CD4-positive, alpha-beta T cell treated with Interleukin-15 for 1 hour (primary cell): ENCODE results near the gene FHIT.

Experiments used
- DNase-seq: peaks from one replicate; pipeline ENCODE4 v3.0.0-alpha.2; 2020

The FHIT gene

DNA sequence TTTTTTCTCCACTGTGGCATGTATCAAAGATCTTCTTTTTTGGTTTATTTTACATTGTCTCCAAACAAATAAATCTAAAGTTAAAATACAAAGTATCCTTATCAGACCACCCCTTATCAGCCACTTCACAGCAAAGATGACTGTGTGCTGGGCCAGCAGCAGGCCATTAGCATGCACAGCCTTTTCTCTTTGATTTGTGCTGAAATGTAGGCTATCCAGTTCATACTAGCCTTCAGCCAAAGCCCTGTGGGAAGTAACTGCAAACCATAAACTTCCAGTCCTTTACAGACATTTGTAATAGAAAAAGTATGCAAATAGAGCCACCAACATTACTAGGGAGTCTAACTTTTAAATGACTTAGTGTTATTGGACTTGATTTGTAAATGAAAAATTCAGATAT lies 816.3 kb downstream of the FHIT start:
- no peak for DNase-seq

DNA sequence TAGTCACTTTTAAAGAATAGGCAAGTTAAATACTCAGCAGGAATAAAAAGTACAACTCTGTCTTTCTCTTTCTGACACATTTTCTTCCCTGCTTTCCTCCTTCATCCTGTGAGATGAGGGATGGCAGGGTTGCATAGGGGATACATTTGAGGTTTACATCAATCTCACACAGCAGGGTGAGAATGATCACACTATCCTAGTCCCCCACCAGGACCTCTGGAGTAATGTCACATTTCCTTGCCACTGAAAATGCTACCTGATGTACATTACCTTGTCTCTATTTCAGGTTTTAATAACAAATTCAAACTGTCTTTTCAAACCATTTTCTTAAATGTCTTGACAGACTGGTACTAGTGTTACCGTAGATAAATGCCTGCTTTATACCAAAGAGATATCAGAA lies 816.9 kb downstream of the FHIT start:
- no peak for DNase-seq

DNA sequence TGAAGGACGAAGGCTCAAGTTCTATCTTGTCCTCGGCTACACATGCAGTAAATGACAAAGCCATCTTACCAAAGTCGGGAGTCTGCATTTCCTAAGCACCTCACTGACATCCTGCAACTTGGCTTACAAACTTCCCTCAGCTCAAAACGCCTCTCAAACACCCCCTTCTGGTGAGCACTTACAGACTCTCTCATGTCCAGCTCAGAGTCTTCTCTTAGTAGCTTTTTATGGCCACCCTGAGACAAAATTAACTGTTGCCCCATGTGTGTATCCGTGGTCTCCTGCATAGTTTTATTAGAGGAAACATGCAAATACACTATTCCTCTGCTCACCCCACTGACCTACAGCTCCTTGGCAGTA lies 819.7 kb downstream of the FHIT start:
- DNase-seq: no peak

DNA sequence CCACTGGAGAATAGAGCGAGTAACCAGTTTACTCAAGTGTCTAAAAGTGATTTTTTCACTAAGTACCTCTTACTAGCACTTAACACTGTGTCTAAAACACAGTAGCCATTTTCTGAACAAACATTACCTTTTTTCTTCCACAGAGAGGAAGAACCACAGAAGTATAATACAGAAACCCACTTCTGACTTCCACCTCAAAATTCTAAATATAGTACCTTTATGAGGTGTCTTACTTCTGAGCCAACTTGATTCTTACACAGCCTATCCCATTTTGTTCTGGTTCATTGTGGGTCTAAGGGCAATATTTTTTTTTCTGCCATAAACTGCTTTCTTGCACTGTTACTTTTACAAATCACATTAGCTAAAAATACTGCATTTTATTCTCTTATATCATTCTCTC lies 821.0 kb downstream of the FHIT start:
- no peak for DNase-seq

DNA sequence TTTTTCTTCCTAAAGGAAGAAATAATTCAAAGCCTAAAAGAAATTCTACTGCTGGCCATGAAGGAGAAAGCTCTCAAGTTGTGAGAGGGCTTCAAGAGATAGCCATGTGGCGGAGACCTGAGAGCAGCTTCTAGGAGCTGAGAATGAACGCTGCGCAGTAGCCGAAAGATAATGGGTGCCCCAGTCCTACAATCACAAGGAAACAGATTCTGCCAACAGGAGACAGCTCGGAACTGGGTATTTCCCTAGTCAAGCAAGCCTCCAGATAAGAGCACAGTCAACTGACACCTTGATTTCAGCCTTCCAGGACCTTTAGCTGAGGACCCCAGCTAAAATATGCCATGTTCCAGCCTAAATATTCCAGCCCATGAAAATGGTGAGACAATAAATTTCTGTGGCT lies 824.1 kb downstream of the FHIT start:
- DNase-seq: no peak

DNA sequence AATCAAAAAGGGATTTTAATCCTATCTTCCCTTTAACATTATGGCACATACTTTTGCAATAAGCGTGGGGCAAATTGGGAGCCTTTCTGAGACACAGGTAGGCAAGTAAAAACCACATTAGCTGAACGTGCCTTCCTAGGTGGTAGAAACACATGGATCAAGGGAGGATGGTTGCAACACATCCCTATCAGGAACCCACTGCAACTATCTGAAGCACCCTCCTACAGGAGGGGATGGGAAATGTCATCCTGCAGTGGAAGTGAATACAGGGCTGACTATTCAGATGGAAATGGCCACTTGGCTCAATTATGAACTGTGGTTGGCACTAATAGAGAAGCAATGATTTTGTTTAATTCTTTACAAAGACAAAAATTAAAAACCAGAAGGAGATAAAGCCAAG lies 826.3 kb downstream of the FHIT start:
- DNase-seq: no peak

DNA sequence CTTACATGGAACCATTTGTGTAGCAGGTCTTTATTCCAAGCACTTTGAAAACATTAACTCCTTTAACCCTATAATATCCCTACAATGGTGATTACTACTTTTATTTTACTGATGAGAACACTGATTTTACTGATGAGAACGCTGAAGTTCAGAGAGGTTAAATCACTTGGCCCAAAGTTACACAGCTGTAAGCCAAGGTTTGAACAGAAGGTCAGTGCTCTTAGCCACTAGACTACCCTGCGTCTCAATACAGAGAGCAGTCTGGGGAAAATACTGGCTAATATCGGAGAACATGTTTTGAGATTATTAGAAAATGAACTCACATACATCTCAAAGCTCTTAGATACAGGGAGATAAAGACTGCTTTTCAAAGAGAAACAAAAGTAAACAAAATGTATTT lies 827.2 kb downstream of the FHIT start:
- no peak for DNase-seq

DNA sequence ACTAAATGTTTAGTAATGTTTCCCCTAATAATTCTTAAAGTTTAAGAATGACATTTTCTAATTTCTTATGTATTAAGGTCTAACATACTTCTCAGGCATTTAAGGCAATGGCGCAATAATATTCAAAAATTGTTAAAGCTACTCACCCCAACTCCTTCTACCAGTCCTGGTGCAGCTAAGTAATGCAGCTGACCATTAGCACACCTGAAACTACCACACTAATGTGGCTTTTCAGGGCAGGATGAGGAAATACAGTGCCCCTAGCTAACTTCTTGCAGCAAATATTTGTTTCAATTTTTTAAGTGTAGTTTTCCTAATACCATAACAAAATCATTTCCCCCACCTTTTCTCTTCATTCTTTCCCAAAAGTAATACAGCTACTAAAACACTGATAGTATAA lies 827.7 kb downstream of the FHIT start:
- no peak for DNase-seq

DNA sequence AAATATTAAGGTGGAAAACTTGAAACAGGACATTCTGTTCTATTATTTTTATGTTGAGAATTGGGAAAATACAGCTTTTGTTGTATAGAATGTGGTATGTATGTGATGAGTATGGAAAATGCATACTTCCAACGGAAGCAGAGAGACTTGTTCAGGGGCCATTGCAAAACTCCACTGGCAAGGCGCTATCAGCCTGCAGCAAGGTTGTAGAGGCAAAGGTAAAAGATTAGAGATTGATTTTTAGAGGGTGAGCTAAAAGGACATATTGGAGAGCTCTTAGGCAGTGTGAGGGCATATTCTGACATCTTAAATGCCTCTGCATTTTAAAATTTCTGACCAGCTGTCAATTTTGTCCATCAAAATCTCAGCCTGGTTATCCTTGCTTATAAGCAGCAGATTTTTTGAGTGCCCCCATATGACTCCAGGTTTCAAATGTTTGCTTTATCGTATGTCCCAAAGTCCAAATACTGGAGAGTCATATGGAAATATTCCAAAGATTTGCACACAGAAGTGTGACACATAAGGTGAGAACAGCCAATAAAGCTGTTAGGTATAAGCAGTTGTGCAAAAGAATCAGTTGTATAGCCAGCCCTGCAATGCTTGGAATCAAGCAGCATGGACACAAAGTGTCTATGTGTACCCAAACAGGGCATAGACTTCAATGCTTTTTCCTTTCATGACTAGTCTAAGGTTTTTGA lies 829.4 kb downstream of the FHIT start:
- DNase-seq: no peak

DNA sequence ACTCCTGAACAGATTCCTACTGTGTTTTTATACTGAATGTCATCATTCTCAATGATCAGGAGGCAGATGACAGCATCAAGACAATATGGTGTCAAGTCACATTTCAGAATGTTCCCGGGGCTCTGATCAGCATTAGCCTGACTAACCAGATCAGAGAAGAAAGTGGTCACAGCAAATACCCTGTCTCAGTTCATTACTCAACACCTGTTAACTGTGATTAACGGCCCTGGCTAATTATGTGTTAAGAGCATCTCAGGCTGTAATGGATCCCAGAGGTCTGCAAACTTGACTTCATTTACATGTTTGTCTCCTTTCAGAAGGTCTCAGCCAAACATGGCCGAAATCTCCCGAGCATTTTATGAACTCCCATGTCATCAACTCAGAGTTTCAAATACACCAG lies 833.7 kb downstream of the FHIT start:
- no peak for DNase-seq

DNA sequence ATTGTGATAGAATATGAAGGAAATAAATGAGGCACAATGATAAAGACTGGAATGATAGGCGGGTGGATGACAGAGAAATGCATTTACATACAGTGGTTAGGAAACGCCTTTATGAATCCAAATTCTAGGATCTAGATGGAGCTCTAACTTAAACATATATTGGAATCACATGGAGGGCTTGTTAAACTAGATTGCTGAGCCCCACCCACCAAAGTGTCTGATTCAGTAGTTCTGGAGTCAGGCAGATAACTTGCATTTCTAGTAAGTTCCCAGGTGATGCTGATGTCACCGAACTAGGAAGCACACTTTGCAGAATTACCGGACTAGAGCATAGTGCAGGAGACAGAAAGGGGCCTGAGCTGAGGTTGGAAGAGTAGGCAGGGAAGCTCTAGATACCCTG lies 837.2 kb downstream of the FHIT start:
- DNase-seq: no peak

DNA sequence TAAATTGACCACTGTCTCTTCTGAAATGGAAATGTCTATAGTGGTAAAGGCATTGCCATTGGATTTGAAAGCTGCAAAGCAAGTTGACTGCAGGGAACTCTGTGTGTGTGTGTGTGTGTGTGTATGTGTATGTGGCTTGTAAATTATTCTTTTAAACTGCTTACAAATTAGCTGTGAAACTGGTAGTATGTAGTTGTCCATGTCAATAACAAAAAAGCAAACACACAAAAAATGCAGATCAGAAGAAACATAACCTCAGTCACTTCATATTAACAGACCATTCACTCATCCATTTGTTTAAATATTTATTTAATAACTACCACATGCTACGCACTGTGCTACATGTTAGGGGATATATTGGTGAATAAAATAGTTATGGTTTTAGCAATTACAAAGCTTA lies 837.7 kb downstream of the FHIT start:
- no peak for DNase-seq

DNA sequence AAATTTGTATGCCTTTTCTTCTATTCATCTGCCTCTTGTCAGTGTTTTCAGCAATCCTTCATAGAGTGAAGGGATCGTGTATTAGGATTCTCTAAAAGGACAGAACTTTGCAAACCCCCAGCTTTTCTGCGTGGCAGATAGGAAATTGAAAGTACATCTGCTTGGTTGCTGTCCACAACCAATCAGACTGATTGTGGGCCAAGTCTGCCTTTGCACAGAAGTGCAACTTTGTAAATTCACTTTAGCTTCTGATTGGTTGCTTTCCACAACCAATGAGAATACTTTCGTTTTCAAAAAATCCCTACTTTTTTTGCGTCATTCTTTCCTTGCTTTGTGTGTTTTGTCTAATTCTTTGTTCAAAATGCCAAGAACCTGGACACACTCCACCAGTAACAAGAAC lies 847.4 kb downstream of the FHIT start:
- no peak for DNase-seq

DNA sequence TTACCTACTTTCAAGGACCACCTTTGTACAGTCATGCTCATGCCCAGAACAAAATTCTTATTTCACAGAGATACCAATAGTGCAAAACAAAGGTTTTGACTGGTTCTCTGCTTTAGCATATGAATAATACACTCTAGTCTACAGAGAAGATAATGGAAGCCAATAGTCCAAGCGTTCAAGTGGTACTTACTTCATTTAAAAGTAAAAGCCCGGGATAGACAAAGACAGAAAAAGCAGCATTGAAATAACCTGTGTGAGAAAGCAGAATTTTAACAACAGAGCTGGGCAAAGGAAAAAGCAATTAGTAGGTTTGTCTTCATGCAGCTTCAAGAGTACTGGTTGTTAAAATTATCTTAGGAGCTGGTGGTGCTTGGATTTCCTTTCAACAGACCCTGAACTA lies 848.3 kb downstream of the FHIT start:
- no peak for DNase-seq

DNA sequence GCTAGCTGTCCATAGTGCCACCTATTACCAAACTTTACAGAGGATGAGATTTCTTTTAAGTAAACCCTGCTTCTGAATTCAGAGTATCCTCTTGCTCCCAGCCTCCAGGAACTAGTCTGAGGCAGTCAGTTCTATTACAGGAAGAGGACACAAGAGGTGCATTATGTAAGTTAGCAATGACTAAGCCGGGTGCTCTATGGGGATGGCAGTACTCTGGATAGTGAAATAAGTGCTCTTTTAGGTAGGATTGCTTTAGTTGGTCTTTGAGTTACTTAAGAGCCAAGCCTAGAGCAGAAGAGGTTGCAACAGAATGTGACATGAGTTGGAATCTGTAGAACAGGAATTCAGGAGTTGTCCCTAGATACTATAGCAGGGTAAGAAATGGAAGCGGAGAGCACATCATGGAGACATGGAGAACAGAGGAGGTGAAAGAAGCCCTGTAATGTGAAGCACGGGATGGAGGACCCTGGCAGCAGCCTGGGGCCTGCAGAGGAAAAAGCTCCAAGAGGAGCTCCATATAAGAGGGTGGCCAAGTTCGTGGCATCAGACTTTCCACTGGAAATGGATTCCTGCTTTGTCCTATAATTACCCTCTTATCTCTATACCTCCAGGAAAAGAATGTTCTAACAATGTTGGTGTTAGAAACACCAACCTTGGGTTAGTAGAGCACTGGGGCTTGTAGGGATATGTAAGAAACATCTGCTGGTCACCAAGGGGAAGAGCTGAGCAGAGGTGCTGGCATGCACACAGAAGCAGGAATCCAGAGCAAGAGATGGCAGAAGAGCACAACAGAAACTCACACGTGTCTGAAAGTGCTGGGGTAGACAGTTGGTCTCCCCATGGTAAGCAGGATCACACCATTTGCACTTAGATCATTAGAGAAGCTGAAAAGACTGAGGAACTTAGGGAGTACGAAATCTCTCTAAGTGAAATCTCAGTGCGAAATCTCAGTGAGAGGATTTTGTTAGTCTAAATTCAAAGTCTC lies 851.1 kb downstream of the FHIT start:
- DNase-seq: no peak

DNA sequence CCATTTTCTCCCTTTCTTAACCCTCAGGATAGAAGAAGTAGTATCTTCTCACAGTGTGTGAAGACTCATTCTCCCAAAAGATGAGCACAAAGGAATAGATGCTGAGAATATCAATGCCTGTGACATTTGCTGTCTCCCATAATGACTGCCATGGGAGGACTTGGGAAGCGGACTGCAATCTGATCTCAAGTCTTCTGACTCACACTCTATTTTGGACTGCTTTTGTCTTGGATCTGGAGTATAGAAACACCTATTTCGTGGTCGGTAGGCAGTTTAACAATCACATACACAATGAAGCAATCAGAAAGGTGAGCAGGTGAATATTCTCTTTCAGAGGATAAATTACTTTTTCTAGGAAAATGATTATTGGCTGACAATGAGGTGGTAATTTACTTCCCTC lies 852.0 kb downstream of the FHIT start:
- no peak for DNase-seq

DNA sequence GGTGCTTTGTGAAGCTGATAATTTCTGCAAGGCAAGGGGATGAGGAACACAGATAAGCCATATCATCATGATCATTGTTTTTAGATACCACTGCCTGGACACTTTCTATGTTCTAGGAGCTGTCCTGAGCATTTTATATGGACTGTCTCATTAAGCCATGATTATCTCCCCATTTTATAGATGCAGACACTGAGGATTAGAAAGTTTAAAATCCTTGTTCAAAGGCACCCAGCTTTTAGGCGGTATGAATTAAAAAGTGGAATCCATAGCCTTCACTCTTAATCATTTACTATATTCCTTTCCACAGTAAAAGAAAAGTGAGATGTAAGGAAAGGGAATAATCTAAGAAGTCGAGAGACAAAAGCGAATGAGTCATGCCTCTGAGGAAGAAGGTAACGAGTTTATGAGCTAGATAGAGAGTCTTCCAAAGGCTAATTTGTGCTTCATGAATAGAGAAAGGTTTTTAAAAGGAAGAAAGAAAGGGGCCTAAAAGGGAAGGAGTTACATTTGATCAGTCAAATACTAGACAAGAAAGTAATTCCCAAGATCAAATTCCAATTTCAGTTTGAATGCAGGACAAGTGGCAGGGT lies 856.0 kb downstream of the FHIT start:
- no peak for DNase-seq

DNA sequence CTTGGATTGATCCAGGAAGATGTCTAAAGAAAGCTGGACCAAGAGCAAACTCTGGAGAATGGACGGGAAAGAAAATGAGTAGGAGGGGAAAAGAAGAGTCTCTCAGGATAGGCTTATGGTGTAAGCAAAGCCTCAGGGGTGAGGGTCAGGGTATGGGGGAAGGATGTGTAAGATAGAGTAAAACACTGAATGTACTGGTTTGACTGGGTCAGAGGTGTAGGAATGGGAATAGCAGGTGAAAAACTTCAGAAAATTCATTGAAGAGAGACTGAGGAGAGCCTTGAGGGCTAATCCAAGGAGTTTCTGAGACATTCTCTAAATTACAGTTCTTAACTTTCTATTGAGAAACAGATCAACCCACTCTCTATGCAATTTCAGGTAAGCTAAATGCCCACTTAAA lies 857.3 kb downstream of the FHIT start:
- no peak for DNase-seq

DNA sequence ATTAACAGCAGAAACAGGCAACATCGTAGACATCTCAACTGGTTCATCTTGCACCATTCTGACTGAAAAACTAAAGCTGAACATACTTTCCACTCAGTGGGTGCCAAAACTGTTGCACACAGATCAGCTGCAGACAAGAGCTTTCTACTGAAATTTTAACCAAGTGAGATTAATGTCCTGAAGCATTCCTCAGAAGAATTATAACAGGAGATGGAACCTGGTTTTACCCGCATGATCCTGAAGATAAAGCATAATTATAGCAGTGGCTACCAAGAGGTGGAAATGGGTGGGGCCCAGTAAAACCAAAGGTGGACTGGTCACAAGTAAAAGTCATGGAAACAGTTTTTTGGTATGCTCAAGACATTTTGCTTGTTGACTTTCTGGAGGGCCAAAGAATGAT lies 858.8 kb downstream of the FHIT start:
- no peak for DNase-seq

DNA sequence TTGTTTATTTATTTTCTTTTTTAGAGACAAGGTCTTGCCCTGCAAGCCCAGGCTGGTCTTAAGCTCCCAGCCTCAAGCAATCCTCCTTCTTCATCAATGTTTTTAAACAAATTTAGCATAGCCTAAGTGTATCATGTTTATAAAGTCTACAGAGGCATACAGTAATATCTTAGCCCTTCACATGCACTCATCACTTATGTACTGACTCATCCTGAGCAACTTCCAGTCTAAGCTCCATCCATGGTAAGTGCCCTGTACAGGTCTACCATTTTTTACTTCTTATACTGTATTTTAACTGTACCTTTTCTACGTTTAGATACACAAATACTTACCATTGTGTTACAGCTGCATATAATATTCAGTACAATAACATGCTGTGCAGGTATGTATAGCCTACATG lies 860.0 kb downstream of the FHIT start:
- no peak for DNase-seq

DNA sequence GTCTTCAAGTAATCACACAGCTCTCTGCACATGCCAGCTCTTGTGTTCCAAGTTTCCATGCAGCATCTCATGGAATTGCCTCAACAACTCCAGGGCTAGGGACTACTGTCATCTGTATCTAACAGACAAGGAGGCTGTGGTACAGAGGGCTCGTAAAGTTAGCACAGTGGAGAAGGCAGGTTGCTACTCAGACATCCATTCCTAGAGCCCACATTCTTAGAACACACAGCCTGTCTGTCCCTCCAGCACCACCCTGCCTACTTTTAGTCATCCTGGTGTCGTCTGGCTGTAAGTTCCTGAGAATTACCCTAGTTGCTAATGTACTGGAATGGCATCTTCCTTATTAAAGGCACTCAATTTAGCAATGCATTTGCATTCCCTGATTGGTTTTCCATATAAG lies 862.5 kb downstream of the FHIT start:
- DNase-seq: no peak

DNA sequence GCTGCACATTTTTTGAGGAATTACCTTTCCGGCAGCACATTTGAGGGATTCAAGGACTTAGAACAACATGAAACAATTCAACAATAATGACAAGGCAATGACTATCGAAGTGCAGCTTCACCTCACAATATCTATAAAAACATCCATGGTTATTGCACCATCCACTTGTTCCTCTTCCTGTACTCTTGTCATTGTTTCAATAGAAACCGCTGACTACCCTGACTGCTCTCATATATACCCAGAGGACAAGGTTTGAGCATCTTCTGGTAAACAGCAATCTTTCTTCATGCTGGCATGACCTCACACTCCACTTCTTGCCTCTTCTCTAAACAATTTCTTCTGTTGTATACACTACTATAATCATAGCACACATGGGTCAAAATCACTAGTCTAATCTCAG lies 864.9 kb downstream of the FHIT start:
- DNase-seq: no peak

DNA sequence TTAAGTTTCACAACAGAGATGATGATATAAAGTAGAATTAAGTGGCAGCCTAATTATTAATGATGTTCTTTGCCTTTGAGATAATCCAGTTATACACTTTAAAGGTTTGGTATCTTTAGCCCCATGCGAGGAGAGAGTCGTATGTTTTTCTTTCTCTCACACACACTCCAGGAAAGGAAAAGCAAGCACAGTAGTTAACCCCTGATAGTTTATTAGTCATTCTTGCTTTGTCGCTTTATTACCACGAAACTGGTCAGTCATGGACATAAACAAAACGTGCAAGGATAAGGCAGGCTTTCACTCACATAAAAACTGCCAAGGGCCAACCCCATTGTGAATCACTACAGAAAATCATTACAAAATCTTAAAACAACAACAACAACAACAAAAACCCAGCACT lies 866.9 kb downstream of the FHIT start:
- DNase-seq: no peak

DNA sequence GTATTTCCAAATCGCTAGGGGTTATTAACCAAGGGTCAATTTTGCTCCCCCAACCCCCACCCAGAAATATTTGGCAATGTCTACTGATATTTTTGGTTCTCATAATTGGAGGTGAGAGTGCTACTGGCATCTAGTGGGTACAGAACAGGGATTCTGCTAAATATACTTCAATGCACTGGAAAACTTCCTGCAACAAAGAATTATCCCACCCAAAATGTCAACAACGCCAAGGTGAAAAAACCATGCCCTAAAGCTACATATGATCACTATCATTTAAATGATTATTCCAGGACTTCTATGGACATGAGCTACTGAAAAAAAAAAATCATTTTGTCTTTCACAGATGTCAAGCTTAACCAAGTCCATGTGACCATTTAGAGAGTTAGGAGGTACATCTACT lies 867.9 kb downstream of the FHIT start:
- no peak for DNase-seq
